Breast epithelium (tissue), 3 donors: ENCODE results near the gene RNF11.

Experiments
- CTCF ChIP-seq, 3 donors: fragments of 450-650 bp; IDR thresholded peaks; one replicate each; pipeline ENCODE4 v1.5.1; 2016 to 2017; ENCODE audit warnings: antibody characterized with exemption in 3 of 3, mild to moderate bottlenecking in 3 of 3, moderate library complexity in 3 of 3
- POLR2A ChIP-seq: fragments of 450-650 bp; IDR thresholded peaks from one replicate; pipeline ENCODE4 v1.6.1; 2016; ENCODE audit warnings: antibody characterized with exemption, mild to moderate bottlenecking, moderate library complexity
- POLR2AphosphoS5 ChIP-seq, 3 donors: sonication (generic); formaldehyde crosslinking; IDR thresholded peaks; one replicate each; pipeline ENCODE4 v1.6.1; 2017; ENCODE audit warnings: antibody characterized with exemption in 3 of 3

- TF ChIP-seq POLR2A (no peak), CTCF (IDR thresholded peaks at IDR 0.05) (no peak), POLR2AphosphoS5 (IDR thresholded peaks at IDR 0.05) (no peak)
These were observed 42.5 kb upstream of the RNF11 start for GRCh38 chr1:51193564-51193963.
